ENCODE results near the gene KCNJ1.

DNA sequence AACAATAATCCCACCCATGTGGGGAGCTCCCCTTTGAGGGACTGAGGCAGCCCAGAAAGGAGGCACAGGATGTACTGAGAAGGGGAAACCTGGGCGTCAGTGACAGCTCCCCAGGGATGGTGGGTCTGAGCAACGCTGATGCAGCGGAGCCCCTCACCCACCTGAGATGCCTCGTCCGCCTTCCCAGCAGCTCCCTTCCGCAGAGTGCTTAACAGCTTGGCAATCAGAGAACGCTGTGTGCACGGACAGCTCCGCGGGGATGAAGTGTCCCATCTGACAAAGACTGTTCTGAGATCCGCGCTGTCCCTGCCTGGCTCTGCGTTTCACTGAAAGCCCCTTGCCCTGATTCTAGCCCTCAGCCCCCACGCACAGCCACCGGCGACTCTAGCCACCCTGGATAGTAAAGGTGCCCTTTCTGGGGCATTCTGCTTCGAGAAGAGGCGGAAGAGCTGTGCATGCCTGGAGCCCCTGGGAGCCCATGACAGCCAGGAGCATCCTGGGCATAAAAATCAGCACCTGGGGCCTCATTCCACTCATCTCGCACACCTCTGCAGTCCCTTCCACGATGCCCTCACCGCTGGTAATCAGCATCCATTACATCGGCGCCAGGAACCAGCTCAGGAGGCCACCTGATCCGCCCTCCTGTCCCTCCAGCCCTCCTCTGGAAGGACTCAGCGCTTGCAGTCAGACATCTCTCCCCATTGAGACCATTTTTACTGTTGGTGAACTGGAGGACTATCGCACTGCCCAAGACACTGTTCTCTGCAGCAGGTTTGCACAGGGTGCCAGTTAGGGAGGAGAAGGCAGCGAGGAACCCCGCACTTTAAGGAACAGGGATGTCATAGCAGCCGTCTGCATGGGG is 34.8 kb upstream of the KCNJ1 start:
- no peak for TF ChIP-seq CTCF (conservative IDR thresholded peaks at IDR 0.05)
- TF ChIP-seq EZH2 (IDR thresholded peaks at IDR 0.05; ENCODE audit: low read depth): no peak

Data from PC-9 (cell line).